HG03378 (cell line): ENCODE data around the gene GNPDA1.
"Not testable (repeated sequence)": the region's sequence is repeated elsewhere in the genome, so short reads cannot be mapped to it uniquely, and the experiment has no call there.

Experiments
- ATAC-seq: cut with Tn5 transposase; IDR thresholded peaks from one replicate; pipeline ENCODE4 v1.9.1; 2021; ENCODE audit warnings: mild to moderate bottlenecking, moderate library complexity; ENCODE audit not compliant: unreplicated experiment

Gene GNPDA1

GRCh38 chr5:142012792-142013388 lies at the start of gene GNPDA1:
Gene GNPDA1 (minus strand): TSS chr5:142013027. CDS start chr5:142012035, 992 bp downstream.
- ATAC-seq, result no peak

- ATAC-seq, result no peak
These were observed 46.6 kb upstream of the GNPDA1 start for GRCh38 chr5:142059304-142059940.

- ATAC-seq, result no peak
These were observed 44.9 kb upstream of the GNPDA1 start for GRCh38 chr5:142057697-142058056.

GRCh38 chr5:142056816-142057696 lies 44.2 kb upstream of the GNPDA1 start:
- no peak for ATAC-seq

- no peak for ATAC-seq
These were observed 42.5 kb upstream of the GNPDA1 start for GRCh38 chr5:142055301-142055700.

- no peak for ATAC-seq
These were observed 40.8 kb upstream of the GNPDA1 start for GRCh38 chr5:142053426-142054151.

- not testable (repeated sequence) for ATAC-seq
These were observed 39.2 kb upstream of the GNPDA1 start for GRCh38 chr5:142052026-142052425.

- ATAC-seq, result no peak
These were observed 35.4 kb upstream of the GNPDA1 start for GRCh38 chr5:142048272-142048671.

GRCh38 chr5:142046191-142046590 lies 33.4 kb upstream of the GNPDA1 start:
- ATAC-seq, result no peak

GRCh38 chr5:142040881-142041280 lies 28.1 kb upstream of the GNPDA1 start:
- ATAC-seq, result not testable (repeated sequence)

- no peak for ATAC-seq
These were observed 27.5 kb upstream of the GNPDA1 start for GRCh38 chr5:142040285-142040684.

- no peak for ATAC-seq
These were observed 25.9 kb upstream of the GNPDA1 start for GRCh38 chr5:142038735-142039134.

- not testable (repeated sequence) for ATAC-seq
These were observed 24.8 kb upstream of the GNPDA1 start for GRCh38 chr5:142037599-142037998.

- ATAC-seq, result no peak
These were observed 24.1 kb upstream of the GNPDA1 start for GRCh38 chr5:142036918-142037317.

GRCh38 chr5:142034994-142035393 lies 22.2 kb upstream of the GNPDA1 start:
- ATAC-seq, result no peak

- ATAC-seq, result not testable (repeated sequence)
These were observed 21.1 kb upstream of the GNPDA1 start for GRCh38 chr5:142033632-142034567.

- ATAC-seq, result no peak
These were observed 20.2 kb upstream of the GNPDA1 start for GRCh38 chr5:142032747-142033631.

GRCh38 chr5:142032150-142032549 lies 19.3 kb upstream of the GNPDA1 start:
- ATAC-seq, result no peak

- no peak for ATAC-seq
These were observed 12.8 kb upstream of the GNPDA1 start for GRCh38 chr5:142025637-142026036.
